ENCODE results near the gene CLEC9A.

DNA sequence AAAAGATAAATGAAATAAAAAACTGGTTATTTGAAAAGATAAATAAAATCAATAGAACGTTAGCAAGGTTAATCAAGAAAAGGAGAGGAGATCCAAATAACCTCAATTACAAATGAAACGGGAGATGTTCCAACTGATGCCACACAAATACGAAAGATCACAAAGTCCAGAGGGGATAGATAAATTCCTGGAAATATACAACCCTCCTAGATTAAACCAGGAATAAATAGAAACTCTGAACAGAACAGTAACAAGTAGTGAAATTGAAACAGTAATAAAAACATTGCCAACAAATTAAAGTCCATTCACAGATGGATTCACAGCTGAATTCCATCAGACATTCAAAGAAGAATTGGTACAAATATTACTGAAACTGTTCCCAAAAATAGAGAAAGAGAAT, 55.9 kb downstream of the CLEC9A start:
- TF ChIP-seq POLR2AphosphoS5 (IDR thresholded peaks at IDR 0.05; ENCODE audit: low read depth, low read length) (no peak), SIN3A (IDR thresholded peaks at IDR 0.05; ENCODE audit: borderline replicate concordance, insufficient read depth, low read length) (no peak), REST (IDR thresholded peaks at IDR 0.05; ENCODE audit: insufficient read depth in 1 of 2, low read depth in 2 of 2, low read length in 2 of 2) (no peak), TAF1 (IDR thresholded peaks at IDR 0.05; ENCODE audit: borderline replicate concordance, insufficient read depth, low read length) (no peak)

Data from PFSK-1 (cell line).